HEK293T (cell line): ENCODE data around the gene TMEM254.
"Not testable (repeated sequence)": the region's sequence is repeated elsewhere in the genome, so short reads cannot be mapped to it uniquely, and the experiment has no call there.

Experiments used
- ARNT ChIP-seq: fragments of 450-650 bp; IDR thresholded peaks from 2 replicates; pipeline ENCODE4 v1.6.1; 2017; ENCODE audit warnings: mild to moderate bottlenecking
- HDGF ChIP-seq: fragments of 450-650 bp; IDR thresholded peaks from 2 replicates; pipeline ENCODE4 v1.6.1; 2017; ENCODE audit warnings: antibody characterized with exemption, borderline replicate concordance
- TF ChIP-seq, protein P1 (sequence below): fragments of 450-650 bp; IDR thresholded peaks from 2 replicates; pipeline ENCODE4 v1.6.1; 2016

DNA sequence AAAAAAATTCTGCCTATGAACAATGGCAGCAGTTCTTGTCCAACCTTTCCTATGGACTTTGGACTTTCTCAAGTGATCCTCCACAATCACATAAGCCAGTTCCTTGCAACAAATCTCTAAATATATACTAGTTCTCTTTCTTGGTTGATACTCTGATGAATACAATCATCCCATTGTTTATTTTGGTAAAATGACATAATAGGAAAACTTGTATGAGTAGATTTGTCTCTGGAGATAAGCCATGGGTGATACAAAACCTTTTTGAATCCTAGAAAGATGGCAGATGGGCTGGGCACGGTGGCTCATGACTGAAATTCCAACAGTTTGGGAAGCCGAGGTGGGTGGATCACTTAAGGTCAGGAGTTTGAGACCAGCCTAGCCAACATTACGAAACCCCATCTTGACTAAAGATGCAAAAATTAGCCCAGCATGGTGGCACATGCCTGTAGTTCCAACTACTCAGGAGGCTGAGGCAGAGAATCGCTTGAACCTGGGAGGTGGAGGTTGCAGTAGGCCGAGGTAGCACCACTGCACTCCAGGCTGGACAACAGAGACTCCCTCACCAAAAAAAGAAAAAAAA lies 41.5 kb upstream of the TMEM254 start:
- not testable (repeated sequence) for TF ChIP-seq ARNT, HDGF
- TF ChIP-seq, protein P1, sequence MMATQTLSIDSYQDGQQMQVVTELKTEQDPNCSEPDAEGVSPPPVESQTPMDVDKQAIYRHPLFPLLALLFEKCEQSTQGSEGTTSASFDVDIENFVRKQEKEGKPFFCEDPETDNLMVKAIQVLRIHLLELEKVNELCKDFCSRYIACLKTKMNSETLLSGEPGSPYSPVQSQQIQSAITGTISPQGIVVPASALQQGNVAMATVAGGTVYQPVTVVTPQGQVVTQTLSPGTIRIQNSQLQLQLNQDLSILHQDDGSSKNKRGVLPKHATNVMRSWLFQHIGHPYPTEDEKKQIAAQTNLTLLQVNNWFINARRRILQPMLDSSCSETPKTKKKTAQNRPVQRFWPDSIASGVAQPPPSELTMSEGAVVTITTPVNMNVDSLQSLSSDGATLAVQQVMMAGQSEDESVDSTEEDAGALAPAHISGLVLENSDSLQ, result not testable (repeated sequence)
